Tibial nerve (tissue), 4 donors: ENCODE data around the gene VWDE. TPM values are rescaled to one million over a fixed set of nuclear protein-coding genes. Genes with fewer than 3 reads are reported as not detected.

Source experiments
- DNase-seq, 2 donors: peaks; one replicate each; pipeline ENCODE4 v3.0.0-alpha.2; 2019; ENCODE audit warnings: low spot score in 2 of 2
- H3K27ac ChIP-seq, 4 donors: fragments of 200-600 bp; sonication (generic) in 3 of 4; one replicate each; pipeline ENCODE4 v1.5.1; 2017 to 2019; ENCODE audit warnings: mild to moderate bottlenecking in 1 of 4
- H3K27me3 ChIP-seq, 2 donors: fragments of 200-600 bp; sonication (generic) in 1 of 2; one replicate each; pipeline versions ENCODE4 v1.5.1 to v1.6.0; 2017 to 2019
- H3K36me3 ChIP-seq, 3 donors: fragments of 200-600 bp; sonication (generic); one replicate each; pipeline ENCODE4 v1.5.1; 2018 to 2019
- H3K4me1 ChIP-seq, 4 donors: fragments of 200-600 bp; sonication (generic) in 3 of 4; one replicate each; pipeline ENCODE4 v1.5.1; 2017 to 2019
- H3K4me3 ChIP-seq, 4 donors: fragments of 200-600 bp; sonication (generic) in 3 of 4; one replicate each; pipeline ENCODE4 v1.5.1; 2017 to 2019; ENCODE audit warnings: mild to moderate bottlenecking in 1 of 4, moderate library complexity in 1 of 4
- H3K9me3 ChIP-seq, 4 donors: fragments of 200-600 bp; sonication (generic) in 3 of 4; one replicate each; pipeline ENCODE4 v1.5.1; 2017 to 2019
- CTCF ChIP-seq, 5 experiments: fragments of 200-600 bp in 3 of 5; fragments of 450-650 bp in 2 of 5; sonication (generic) in 3 of 5; IDR thresholded peaks; one replicate each; pipeline ENCODE4 v1.5.1; 2016 to 2019; ENCODE audit warnings: antibody characterized with exemption in 5 of 5, mild to moderate bottlenecking in 3 of 5, moderate library complexity in 2 of 5
- EP300 ChIP-seq, 2 donors: sonication (generic); formaldehyde crosslinking; IDR thresholded peaks; one replicate each; pipeline ENCODE4 v1.6.1; 2017; ENCODE audit warnings: antibody characterized with exemption in 2 of 2, mild to moderate bottlenecking in 1 of 2
- POLR2A ChIP-seq, 2 donors: fragments of 450-650 bp; IDR thresholded peaks; one replicate each; pipeline ENCODE4 v1.6.1; 2017; ENCODE audit warnings: antibody characterized with exemption in 2 of 2, mild to moderate bottlenecking in 2 of 2, moderate library complexity in 2 of 2
- WGBS, 2 donors: methylation state at CpG; one replicate each; pipeline ENCODE4 v1.1.5; 2018; 5-methylcytosine and 5-hydroxymethylcytosine counted together
- total RNA-seq, 4 donors: library from RNA; depleted of rRNA; stranded (reverse); fragments of >200 nt; gene quantifications; one replicate each; pipeline ENCODE4 v1.1.0, GENCODE V29; 2016

Gene VWDE
- total RNA-seq, 4 donors from 2014 or later, result 0.66 to 12.6 (median 1.9) TPM

GRCh38 chr7:12300415-12300814, 103.2 kb downstream of the VWDE start:
- Histone ChIP-seq H3K9me3 (peaks cover 0 to 6% (median 0%) of the 10 kb centered on the region in 4 donors), H3K36me3 (no peaks in the 10 kb centered on the region), H3K27ac (no peak overlapping the region), H3K27me3 (no peaks in the 10 kb centered on the region), H3K4me3 (no peak overlapping the region), H3K4me1 (no peaks in the 10 kb centered on the region)
- TF ChIP-seq CTCF (IDR thresholded peaks at IDR 0.05) (no peak), EP300 (IDR thresholded peaks at IDR 0.05) (no peak), POLR2A (IDR thresholded peaks at IDR 0.05) (no peak)
- no peak for DNase-seq
- WGBS, 2 donors, result 57 to 98% methylated on average over 4 of the region's 4 CpGs

DNA sequence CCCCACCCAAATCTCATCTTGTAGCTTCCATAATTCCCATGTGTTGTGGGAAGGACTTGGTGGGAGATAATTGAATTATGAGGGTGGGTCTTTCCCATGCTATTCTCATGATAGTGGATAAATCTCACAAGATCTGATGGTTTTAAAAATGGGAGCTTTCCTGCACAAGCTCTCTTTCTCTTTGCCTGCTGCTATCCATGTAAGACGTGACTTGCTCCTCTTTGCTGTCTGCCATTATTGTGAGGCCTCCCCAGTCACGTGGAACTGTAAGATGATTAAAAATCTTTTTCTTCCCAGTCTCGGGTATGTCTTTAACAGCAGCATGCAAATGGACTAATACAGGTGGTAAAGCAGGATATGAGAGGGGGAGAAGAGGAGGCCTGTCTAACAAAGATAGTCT, 104.3 kb downstream of the VWDE start:
- Histone ChIP-seq H3K4me3 (no peak overlapping the region), H3K9me3 (peaks cover 0 to 6% (median 0%) of the 10 kb centered on the region in 4 donors), H3K4me1 (no peaks in the 10 kb centered on the region), H3K36me3 (no peaks in the 10 kb centered on the region), H3K27ac (no peak overlapping the region), H3K27me3 (no peaks in the 10 kb centered on the region)
- no peak for DNase-seq
- WGBS, 2 donors, result 85 to 90% methylated on average over 3 of the region's 3 CpGs
- no peak for TF ChIP-seq POLR2A (IDR thresholded peaks at IDR 0.05)
- no peak for TF ChIP-seq CTCF (IDR thresholded peaks at IDR 0.05)
- TF ChIP-seq EP300 (IDR thresholded peaks at IDR 0.05), result no peak

DNA sequence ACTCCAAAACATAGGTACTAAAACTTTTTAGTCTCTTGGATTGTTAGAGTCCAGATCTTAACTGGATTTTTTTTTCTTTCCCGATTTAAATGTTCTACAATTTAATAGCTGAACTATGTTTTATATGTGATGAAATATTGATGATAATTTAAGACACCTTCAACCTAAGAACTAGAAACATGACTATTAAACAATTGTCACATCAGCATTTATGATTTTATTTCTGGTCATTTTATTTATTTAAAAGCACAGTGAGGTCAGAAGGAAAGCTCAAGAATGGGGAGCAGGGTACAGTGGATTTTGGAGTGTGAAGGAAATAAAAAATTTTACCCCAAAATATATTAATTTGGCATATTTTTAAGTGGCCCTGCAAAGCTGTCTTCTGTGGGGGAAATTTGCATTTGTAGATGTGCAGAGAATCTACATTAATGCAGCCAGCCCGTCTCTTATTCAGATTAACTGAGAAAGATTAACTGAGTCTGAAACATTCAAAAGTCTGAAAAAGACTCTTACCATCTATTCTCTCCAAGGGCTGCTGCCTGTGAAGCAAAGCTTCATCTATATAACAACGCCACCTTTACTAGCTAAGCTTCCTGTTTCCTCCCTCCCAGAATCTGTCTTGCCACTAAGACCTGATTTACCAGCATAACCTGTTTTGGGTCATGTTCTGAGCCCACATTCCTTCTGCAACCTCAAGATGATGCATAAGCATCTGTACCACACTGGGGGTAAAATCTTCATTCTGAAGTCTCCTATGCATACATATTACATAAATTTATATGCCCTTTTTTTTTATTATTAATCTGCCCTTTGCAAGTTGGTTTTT, 106.2 kb downstream of the VWDE start:
- Histone ChIP-seq H3K4me3 (no peak overlapping the region), H3K4me1 (no peaks in the 10 kb centered on the region), H3K27me3 (no peaks in the 10 kb centered on the region), H3K27ac (no peak overlapping the region), H3K9me3 (no peaks in the 10 kb centered on the region), H3K36me3 (no peaks in the 10 kb centered on the region)
- DNase-seq, result no peak
- no peak for TF ChIP-seq CTCF (IDR thresholded peaks at IDR 0.05)
- TF ChIP-seq EP300 (IDR thresholded peaks at IDR 0.05), result no peak
- TF ChIP-seq POLR2A (IDR thresholded peaks at IDR 0.05), result no peak
- WGBS, 2 donors, result 85 to 87% methylated on average over 3 of the region's 3 CpGs

DNA sequence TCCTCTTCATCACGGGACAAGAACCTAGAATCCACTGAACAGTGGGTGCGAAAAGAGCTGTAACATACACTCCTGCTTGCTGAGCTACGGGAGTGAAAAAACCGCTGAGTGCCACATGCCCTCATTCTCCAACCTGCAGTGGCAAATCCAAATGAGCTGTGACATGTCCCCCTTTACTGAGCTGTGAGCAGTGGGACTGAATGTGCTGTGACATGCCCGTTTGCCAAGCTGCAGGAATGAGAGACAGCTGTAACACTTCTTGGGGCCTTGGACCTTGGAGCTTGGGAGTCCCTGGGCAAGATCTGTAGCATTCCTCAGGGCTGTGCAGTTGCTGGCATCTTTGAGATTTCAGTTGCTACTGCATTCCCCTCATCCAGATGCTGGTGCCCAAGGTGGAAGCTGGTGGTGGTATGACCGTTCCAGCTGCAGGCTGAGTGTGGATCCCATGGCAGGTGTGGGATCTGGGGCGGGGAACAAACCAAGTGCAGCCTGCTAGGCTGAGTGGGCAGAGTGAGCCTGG, 107.6 kb downstream of the VWDE start:
- Histone ChIP-seq H3K9me3 (peaks cover 0 to 10% (median 0%) of the 10 kb centered on the region in 4 donors), H3K36me3 (no peaks in the 10 kb centered on the region), H3K4me3 (no peak overlapping the region), H3K27ac (no peak overlapping the region), H3K4me1 (no peaks in the 10 kb centered on the region), H3K27me3 (no peaks in the 10 kb centered on the region)
- TF ChIP-seq EP300 (IDR thresholded peaks at IDR 0.05) (no peak), POLR2A (IDR thresholded peaks at IDR 0.05) (no peak), CTCF (IDR thresholded peaks at IDR 0.05) (no peak)
- DNase-seq, result no peak
- 89 to 95% methylated on average over 6 to 7 of the region's 7 CpGs for WGBS, 2 donors

DNA sequence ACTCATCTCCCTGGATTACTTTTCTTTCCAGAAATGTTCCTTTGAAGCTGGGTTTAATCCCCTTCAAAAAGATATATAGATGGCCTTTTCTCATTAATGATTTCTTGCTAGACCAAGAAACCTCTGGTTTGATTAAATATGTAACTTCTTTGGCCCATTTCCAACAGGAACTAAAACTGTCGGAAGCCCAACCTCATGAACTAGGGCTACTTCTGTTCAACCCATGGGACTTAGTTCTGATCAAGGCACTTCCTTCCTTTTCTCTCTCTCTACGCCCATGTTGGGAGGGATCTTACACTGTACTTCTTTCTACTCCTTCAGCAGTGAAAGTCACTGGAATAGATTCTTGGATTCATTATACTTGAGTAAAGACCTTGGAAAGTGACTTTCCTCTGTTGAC, 109.0 kb downstream of the VWDE start:
- DNase-seq, result no peak
- H3K36me3 ChIP-seq, result no peaks in the 10 kb centered on the region

More for the DNA sequence above, 109.0 kb downstream of the VWDE start:
- no peak for TF ChIP-seq CTCF (IDR thresholded peaks at IDR 0.05)
- TF ChIP-seq EP300 (IDR thresholded peaks at IDR 0.05), result no peak
- TF ChIP-seq POLR2A (IDR thresholded peaks at IDR 0.05), result no peak
- no peak overlapping the region for H3K4me3 ChIP-seq
- whole genome bisulfite sequencing, 2 donors, result 42 to 50% methylated on average over 2 of the region's 2 CpGs
- no peaks in the 10 kb centered on the region for H3K27me3 ChIP-seq
- H3K4me1 ChIP-seq, result no peaks in the 10 kb centered on the region
- no peak overlapping the region for H3K27ac ChIP-seq
- peaks cover 0 to 23% (median 0%) of the 10 kb centered on the region in 4 donors for H3K9me3 ChIP-seq
